ENCODE data around the gene ITGB1. TPM values are rescaled to one million over a fixed set of nuclear protein-coding genes. Genes with fewer than 3 reads are reported as not detected.

Gene ITGB1
- total and polyA plus RNA-seq, 9 of the 15 experiments (the other 6 are each of a cell fraction or from before 2014, with no cell fraction given) = 40.2 to 194 (median 155) TPM

DNA sequence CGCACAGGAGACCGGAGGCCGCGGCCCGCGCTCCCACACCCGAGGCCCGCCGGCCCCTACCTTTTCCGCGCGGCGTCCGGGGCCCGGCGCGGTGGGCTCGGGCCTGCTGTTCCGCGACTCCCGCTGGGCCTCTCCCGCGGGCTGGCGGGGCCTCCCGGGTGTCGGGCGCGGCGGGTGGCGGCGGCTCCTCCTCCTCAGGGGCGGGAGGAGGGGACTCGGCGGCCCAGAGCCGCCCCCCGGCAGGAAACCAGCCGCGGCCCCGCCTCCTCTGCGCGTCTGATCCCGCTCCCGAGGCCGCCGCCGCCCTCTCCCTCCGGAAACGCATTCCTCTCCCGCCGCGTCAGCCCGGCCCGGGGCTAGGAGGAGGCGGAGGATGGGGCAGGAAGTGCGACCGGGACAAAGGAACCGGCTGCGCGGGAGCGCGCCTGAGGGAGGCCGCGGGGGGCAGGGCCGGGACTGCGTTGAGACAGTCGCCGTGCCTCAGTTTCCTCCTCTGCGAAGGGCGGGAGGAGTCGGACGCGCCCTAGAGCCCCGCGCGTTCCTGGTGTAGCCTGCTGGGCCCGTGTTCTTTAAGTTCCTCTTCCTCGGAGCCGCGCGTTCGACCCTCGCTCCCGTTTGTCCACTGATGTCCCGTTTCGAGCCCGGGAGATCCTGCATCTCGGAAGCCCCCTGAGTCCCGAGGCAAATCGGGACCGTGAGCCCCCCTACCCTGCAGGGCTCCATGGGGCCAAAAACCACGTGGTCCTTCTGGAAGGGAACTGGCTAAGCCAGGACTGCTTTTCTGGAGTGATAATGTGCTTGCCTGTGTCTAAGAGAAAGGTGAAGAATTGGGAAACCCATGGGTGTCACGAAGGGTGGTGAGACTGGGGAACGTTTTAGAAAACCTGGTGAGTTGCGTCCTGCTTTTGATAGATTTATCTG is at the start of gene ITGB1 (continued):
- TF ChIP-seq, protein P1, sequence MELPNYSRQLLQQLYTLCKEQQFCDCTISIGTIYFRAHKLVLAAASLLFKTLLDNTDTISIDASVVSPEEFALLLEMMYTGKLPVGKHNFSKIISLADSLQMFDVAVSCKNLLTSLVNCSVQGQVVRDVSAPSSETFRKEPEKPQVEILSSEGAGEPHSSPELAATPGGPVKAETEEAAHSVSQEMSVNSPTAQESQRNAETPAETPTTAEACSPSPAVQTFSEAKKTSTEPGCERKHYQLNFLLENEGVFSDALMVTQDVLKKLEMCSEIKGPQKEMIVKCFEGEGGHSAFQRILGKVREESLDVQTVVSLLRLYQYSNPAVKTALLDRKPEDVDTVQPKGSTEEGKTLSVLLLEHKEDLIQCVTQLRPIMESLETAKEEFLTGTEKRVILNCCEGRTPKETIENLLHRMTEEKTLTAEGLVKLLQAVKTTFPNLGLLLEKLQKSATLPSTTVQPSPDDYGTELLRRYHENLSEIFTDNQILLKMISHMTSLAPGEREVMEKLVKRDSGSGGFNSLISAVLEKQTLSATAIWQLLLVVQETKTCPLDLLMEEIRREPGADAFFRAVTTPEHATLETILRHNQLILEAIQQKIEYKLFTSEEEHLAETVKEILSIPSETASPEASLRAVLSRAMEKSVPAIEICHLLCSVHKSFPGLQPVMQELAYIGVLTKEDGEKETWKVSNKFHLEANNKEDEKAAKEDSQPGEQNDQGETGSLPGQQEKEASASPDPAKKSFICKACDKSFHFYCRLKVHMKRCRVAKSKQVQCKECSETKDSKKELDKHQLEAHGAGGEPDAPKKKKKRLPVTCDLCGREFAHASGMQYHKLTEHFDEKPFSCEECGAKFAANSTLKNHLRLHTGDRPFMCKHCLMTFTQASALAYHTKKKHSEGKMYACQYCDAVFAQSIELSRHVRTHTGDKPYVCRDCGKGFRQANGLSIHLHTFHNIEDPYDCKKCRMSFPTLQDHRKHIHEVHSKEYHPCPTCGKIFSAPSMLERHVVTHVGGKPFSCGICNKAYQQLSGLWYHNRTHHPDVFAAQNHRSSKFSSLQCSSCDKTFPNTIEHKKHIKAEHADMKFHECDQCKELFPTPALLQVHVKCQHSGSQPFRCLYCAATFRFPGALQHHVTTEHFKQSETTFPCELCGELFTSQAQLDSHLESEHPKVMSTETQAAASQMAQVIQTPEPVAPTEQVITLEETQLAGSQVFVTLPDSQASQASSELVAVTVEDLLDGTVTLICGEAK (IDR thresholded peaks at IDR 0.05) = peak; percentile 90
- TF ChIP-seq, protein P1 (CRISPR knock-in tag; IDR thresholded peaks at IDR 0.05) = no peak
- TF ChIP-seq MAFK (IDR thresholded peaks at IDR 0.05; ENCODE audit: low read length) (no peak), NFYB (IDR thresholded peaks at IDR 0.05; ENCODE audit: extremely low read depth, insufficient read length) (no peak), ZNF184 (CRISPR knock-in tag; IDR thresholded peaks at IDR 0.05) (no peak), GATAD2B (IDR thresholded peaks at IDR 0.05; ENCODE audit: borderline replicate concordance) (peak; percentile 83), HDAC6 (IDR thresholded peaks at IDR 0.05; ENCODE audit: low read depth, low read length) (no peak), ARNT (IDR thresholded peaks at IDR 0.05) (0 out of 4 replicates have a peak, but pooled peaks of 1 of the 2 experiments have one; percentile 48), ZNF140 (CRISPR knock-in tag; IDR thresholded peaks at IDR 0.05) (no peak)
- TF ChIP-seq, protein P2, sequence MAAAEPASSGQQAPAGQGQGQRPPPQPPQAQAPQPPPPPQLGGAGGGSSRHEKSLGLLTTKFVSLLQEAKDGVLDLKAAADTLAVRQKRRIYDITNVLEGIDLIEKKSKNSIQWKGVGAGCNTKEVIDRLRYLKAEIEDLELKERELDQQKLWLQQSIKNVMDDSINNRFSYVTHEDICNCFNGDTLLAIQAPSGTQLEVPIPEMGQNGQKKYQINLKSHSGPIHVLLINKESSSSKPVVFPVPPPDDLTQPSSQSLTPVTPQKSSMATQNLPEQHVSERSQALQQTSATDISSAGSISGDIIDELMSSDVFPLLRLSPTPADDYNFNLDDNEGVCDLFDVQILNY (CRISPR knock-in tag; IDR thresholded peaks at IDR 0.05) = peak; percentile 57; the same call in 1 of the 2 replicates
- TF ChIP-seq, protein P3, sequence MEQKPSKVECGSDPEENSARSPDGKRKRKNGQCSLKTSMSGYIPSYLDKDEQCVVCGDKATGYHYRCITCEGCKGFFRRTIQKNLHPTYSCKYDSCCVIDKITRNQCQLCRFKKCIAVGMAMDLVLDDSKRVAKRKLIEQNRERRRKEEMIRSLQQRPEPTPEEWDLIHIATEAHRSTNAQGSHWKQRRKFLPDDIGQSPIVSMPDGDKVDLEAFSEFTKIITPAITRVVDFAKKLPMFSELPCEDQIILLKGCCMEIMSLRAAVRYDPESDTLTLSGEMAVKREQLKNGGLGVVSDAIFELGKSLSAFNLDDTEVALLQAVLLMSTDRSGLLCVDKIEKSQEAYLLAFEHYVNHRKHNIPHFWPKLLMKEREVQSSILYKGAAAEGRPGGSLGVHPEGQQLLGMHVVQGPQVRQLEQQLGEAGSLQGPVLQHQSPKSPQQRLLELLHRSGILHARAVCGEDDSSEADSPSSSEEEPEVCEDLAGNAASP (IDR thresholded peaks at IDR 0.05) = no peak
- TF ChIP-seq, protein P4, sequence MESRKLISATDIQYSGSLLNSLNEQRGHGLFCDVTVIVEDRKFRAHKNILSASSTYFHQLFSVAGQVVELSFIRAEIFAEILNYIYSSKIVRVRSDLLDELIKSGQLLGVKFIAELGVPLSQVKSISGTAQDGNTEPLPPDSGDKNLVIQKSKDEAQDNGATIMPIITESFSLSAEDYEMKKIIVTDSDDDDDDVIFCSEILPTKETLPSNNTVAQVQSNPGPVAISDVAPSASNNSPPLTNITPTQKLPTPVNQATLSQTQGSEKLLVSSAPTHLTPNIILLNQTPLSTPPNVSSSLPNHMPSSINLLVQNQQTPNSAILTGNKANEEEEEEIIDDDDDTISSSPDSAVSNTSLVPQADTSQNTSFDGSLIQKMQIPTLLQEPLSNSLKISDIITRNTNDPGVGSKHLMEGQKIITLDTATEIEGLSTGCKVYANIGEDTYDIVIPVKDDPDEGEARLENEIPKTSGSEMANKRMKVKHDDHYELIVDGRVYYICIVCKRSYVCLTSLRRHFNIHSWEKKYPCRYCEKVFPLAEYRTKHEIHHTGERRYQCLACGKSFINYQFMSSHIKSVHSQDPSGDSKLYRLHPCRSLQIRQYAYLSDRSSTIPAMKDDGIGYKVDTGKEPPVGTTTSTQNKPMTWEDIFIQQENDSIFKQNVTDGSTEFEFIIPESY (CRISPR knock-in tag; IDR thresholded peaks at IDR 0.05) = peak; percentile 55; the same call in 1 of the 2 replicates
